GM18951 (cell line): ENCODE results near the gene ITGB8.

Experiments
- POLR2A ChIP-seq: IDR thresholded peaks from 4 replicates; pipeline ENCODE4 v1.6.1; 2011; ENCODE audit warnings: mild to moderate bottlenecking; ENCODE audit not compliant: insufficient read length, insufficient read depth; ENCODE audit errors: extremely low read depth
- in situ Hi-C: fragments of 300-500 bp; cut with MboI; formaldehyde crosslinking; loops from one replicate; pipeline ENCODE4 v1.12.0; 2022; ENCODE audit warnings: low sequenced_read_pairs, mixed read lengths, inconsistent platforms; ENCODE audit not compliant: unreplicated experiment

The ITGB8 gene

GRCh38 chr7:20330239-20330927 is at the start of gene ITGB8:
Gene ITGB8 (plus strand): TSS chr7:20330900. CDS start chr7:20331807, 907 bp downstream.
- in situ Hi-C loops = loop anchor here (25.0 kb wide), 1 partner anchor 257 kb away; no protein-coding TSS in a partner anchor
- peak; percentile 59 for TF ChIP-seq POLR2A

GRCh38 chr7:20282959-20283358 is 47.7 kb upstream of the ITGB8 start:
- in situ Hi-C loops = no loop called here
- no peak for TF ChIP-seq POLR2A

- TF ChIP-seq POLR2A = no peak
- in situ Hi-C loops = no loop called here
Measured at GRCh38 chr7:20283385-20283784, 47.3 kb upstream of the ITGB8 start.

GRCh38 chr7:20284003-20284770 is 46.5 kb upstream of the ITGB8 start:
- no peak for TF ChIP-seq POLR2A
- in situ Hi-C loops = no loop called here

- TF ChIP-seq POLR2A = no peak
- in situ Hi-C loops = no loop called here
Measured at GRCh38 chr7:20284771-20285143, 45.9 kb upstream of the ITGB8 start.

- in situ Hi-C loops = no loop called here
Measured at GRCh38 chr7:20287317-20287716, 43.4 kb upstream of the ITGB8 start.

GRCh38 chr7:20288036-20288435 is 42.7 kb upstream of the ITGB8 start:
- in situ Hi-C loops = no loop called here
- TF ChIP-seq POLR2A = no peak

More at GRCh38 chr7:20287317-20287716, 43.4 kb upstream of the ITGB8 start:
- TF ChIP-seq POLR2A = no peak

- in situ Hi-C loops = no loop called here
Measured at GRCh38 chr7:20290505-20291111, 40.1 kb upstream of the ITGB8 start.

GRCh38 chr7:20293336-20293735 is 37.4 kb upstream of the ITGB8 start:
- no peak for TF ChIP-seq POLR2A

More at GRCh38 chr7:20290505-20291111, 40.1 kb upstream of the ITGB8 start:
- no peak for TF ChIP-seq POLR2A

GRCh38 chr7:20296444-20296843 is 34.3 kb upstream of the ITGB8 start:
- TF ChIP-seq POLR2A = no peak
- in situ Hi-C loops = no loop called here

More at GRCh38 chr7:20293336-20293735, 37.4 kb upstream of the ITGB8 start:
- in situ Hi-C loops = no loop called here

GRCh38 chr7:20296901-20297300 is 33.8 kb upstream of the ITGB8 start:
- in situ Hi-C loops = no loop called here
- no peak for TF ChIP-seq POLR2A

- TF ChIP-seq POLR2A = no peak
- in situ Hi-C loops = no loop called here
Measured at GRCh38 chr7:20298486-20298901, 32.2 kb upstream of the ITGB8 start.

- TF ChIP-seq POLR2A = no peak
- in situ Hi-C loops = no loop called here
Measured at GRCh38 chr7:20299145-20299544, 31.6 kb upstream of the ITGB8 start.
